ACHN (cell line): ENCODE data around the gene SEMA4B.

Experiments used
- DNase-seq: peaks from one replicate; pipeline ENCODE4 v3.0.0-alpha.2; 2015
- in situ Hi-C: cut with HindIII; loops from 2 replicates; pipeline ENCODE4 v1.10.0; 2017; ENCODE audit warnings: low sequenced_read_pairs, low pct_ligation_motif_present, low pct_unique_long_range_greater_than_20kb

Gene SEMA4B

GRCh38 chr15:90194655-90195054 is 6.5 kb upstream of the SEMA4B start:
- in situ Hi-C loops, result no loop called here

GRCh38 chr15:90200534-90201129 is 498 bp upstream of the SEMA4B start:
- in situ Hi-C loops, result no loop called here
- no peak for DNase-seq

More at GRCh38 chr15:90194655-90195054, 6.5 kb upstream of the SEMA4B start:
- no peak for DNase-seq

- DNase-seq, result no peak
- in situ Hi-C loops, result no loop called here
Measured at GRCh38 chr15:90201944-90202375, 830 bp downstream of the SEMA4B start.

GRCh38 chr15:90202929-90203328 is 1.8 kb downstream of the SEMA4B start:
- DNase-seq, result no peak
- in situ Hi-C loops, result no loop called here

- no peak for DNase-seq
- in situ Hi-C loops, result no loop called here
Measured at GRCh38 chr15:90203473-90203872, 2.3 kb downstream of the SEMA4B start.

- in situ Hi-C loops, result no loop called here
- no peak for DNase-seq
Measured at GRCh38 chr15:90203922-90204321, 2.8 kb downstream of the SEMA4B start.

- in situ Hi-C loops, result no loop called here
- DNase-seq, result no peak
Measured at GRCh38 chr15:90205050-90205848, 4.1 kb downstream of the SEMA4B start.

GRCh38 chr15:90205886-90206285 is 4.8 kb downstream of the SEMA4B start:
- DNase-seq, result no peak

GRCh38 chr15:90207252-90207651 is 6.1 kb downstream of the SEMA4B start:
- in situ Hi-C loops, result no loop called here
- no peak for DNase-seq

More at GRCh38 chr15:90205886-90206285, 4.8 kb downstream of the SEMA4B start:
- in situ Hi-C loops, result no loop called here

- in situ Hi-C loops, result no loop called here
Measured at GRCh38 chr15:90208356-90208755, 7.2 kb downstream of the SEMA4B start.

GRCh38 chr15:90209591-90209990 is 8.5 kb downstream of the SEMA4B start:
- in situ Hi-C loops, result no loop called here
- DNase-seq, result no peak

More at GRCh38 chr15:90208356-90208755, 7.2 kb downstream of the SEMA4B start:
- no peak for DNase-seq

GRCh38 chr15:90210593-90210992 is 9.5 kb downstream of the SEMA4B start:
- in situ Hi-C loops, result no loop called here
- DNase-seq, result no peak

GRCh38 chr15:90211009-90211408 is 9.9 kb downstream of the SEMA4B start:
- no peak for DNase-seq

GRCh38 chr15:90211440-90212143 is 10.5 kb downstream of the SEMA4B start:
- no peak for DNase-seq
- in situ Hi-C loops, result no loop called here

More at GRCh38 chr15:90211009-90211408, 9.9 kb downstream of the SEMA4B start:
- in situ Hi-C loops, result no loop called here

- DNase-seq, result no peak
- in situ Hi-C loops, result no loop called here
Measured at GRCh38 chr15:90212221-90213098, 11.3 kb downstream of the SEMA4B start.

- no peak for DNase-seq
- in situ Hi-C loops, result no loop called here
Measured at GRCh38 chr15:90213122-90213817, 12.1 kb downstream of the SEMA4B start.

GRCh38 chr15:90213818-90214204 is 12.7 kb downstream of the SEMA4B start:
- DNase-seq, result no peak
- in situ Hi-C loops, result no loop called here
